GM12891 (cell line): ENCODE results near the gene TMEM184C.

Source experiments
- POLR2A ChIP-seq: IDR thresholded peaks from 2 replicates; pipeline ENCODE4 v1.6.1; 2011; ENCODE audit warnings: low read depth, low read length, control low read depth
- TAF1 ChIP-seq: IDR thresholded peaks from 2 replicates; pipeline ENCODE4 v1.6.1; 2011; ENCODE audit warnings: low read depth, low read length, control low read depth

DNA sequence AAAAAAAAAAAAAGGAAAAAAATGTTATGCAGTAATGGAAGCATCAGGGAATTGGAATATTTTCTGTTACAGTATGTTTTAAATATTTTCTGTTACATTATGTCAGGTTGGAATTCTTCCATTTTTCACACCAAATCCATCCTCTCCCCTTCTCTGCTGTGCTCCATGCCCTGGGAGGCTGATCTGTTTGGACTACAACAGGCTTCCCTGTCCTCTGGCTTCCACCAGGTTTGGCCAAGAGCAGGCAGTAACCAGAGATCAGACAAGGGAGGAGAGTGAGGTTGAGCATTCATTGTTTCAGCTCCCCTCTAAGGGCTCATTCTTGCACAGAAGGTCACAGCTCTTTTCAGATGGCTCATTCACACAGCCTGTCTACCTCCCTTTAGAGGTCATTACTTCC, 11.7 kb upstream of the TMEM184C start:
- no peak for TF ChIP-seq POLR2A
- TF ChIP-seq TAF1 = no peak
